PC-3 (cell line): ENCODE measurements around the gene GDNF. TPM values are rescaled to one million over a fixed set of nuclear protein-coding genes. Genes with fewer than 3 reads are reported as not detected.
A peak's percentile ranks its signal among the peaks of the same experiment; 100 is the strongest.

Experiments used
- ATAC-seq: fragments of 200-7000 bp; cut with Tn5 transposase; 2 replicates; pipeline ENCODE4 v1.9.1; 2020; ENCODE audit warnings: mild to moderate bottlenecking, moderate library complexity
- BruUV-seq: library from RNA; stranded (reverse); fragments of 400-500 nt; replicated peaks from 2 replicates; lab custom pipeline; 2021; lab: Mats Ljungman, UMichigan
- CTCF ChIA-PET: fragments of 300-600 bp; sonication (Branson Sonifier 250); formaldehyde crosslinking; loops from one replicate; lab custom pipeline; 2022; ENCODE audit warnings: antibody characterized with exemption; lab: Charles Lee
- POLR2A ChIA-PET: fragments of 300-600 bp; sonication (Branson Sonifier 250); formaldehyde crosslinking; loops from one replicate; lab custom pipeline; 2022; ENCODE audit warnings: antibody characterized with exemption; ENCODE audit not compliant: unreplicated experiment; lab: Charles Lee
- DNase-seq: peaks from one replicate; pipeline ENCODE4 v3.0.0-alpha.2; 2015
- H2AFZ ChIP-seq: fragments of 300-600 bp; sonication (generic); 2 replicates; pipeline ENCODE4 v1.6.0; 2016; ENCODE audit warnings: antibody characterized with exemption, low read length
- H3F3A ChIP-seq: fragments of 300-600 bp; sonication (generic); one replicate; pipeline ENCODE4 v1.6.0; 2017; ENCODE audit warnings: antibody characterized with exemption, low read length, control low read depth, mild to moderate bottlenecking; ENCODE audit not compliant: unreplicated experiment
- H3K27ac ChIP-seq: fragments of 300-600 bp; sonication (generic); 2 replicates; pipeline ENCODE4 v1.5.1; 2016; ENCODE audit warnings: mild to moderate bottlenecking, low read length
- H3K27me3 ChIP-seq: fragments of 300-600 bp; sonication (generic); 2 replicates; pipeline ENCODE4 v1.6.1; 2016; ENCODE audit warnings: low read length, mixed read lengths
- H3K36me3 ChIP-seq: fragments of 300-600 bp; sonication (generic); 2 replicates; pipeline ENCODE4 v1.6.1; 2016; ENCODE audit warnings: low read depth, mixed run types, low read length, mixed read lengths
- H3K4me1 ChIP-seq: fragments of 300-600 bp; sonication (generic); 2 replicates; pipeline ENCODE4 v1.5.1; 2016; ENCODE audit warnings: low read length; ENCODE audit not compliant: insufficient read depth
- H3K4me2 ChIP-seq: fragments of 300-600 bp; sonication (generic); 2 replicates; pipeline ENCODE4 v1.6.0; 2016; ENCODE audit warnings: low read length
- H3K4me3 ChIP-seq: fragments of 300-600 bp; sonication (generic); 2 replicates; pipeline ENCODE4 v1.5.1; 2016; ENCODE audit warnings: mild to moderate bottlenecking, low read length, mixed read lengths
- H3K79me2 ChIP-seq: fragments of 300-600 bp; sonication (generic); 2 replicates; pipeline ENCODE4 v1.6.1; 2017; ENCODE audit warnings: low read length, mixed read lengths
- H3K9ac ChIP-seq: fragments of 300-600 bp; sonication (generic); 2 replicates; pipeline ENCODE4 v1.6.0; 2016; ENCODE audit warnings: mild to moderate bottlenecking, low read length
- H3K9me2 ChIP-seq: fragments of 300-600 bp; sonication (generic); replicated peaks from 2 replicates; pipeline ENCODE4 v1.6.1; 2016; ENCODE audit warnings: mixed run types, low read length, mixed read lengths
- H3K9me3 ChIP-seq: fragments of 300-600 bp; sonication (generic); 2 replicates; pipeline ENCODE4 v1.6.1; 2016; ENCODE audit warnings: low read length, mixed read lengths
- H4K20me1 ChIP-seq: fragments of 300-600 bp; sonication (generic); 2 replicates; pipeline ENCODE4 v1.6.1; 2016; ENCODE audit warnings: low read length, mixed read lengths
- CTCF ChIP-seq: fragments of 300-600 bp; sonication (generic); conservative IDR thresholded peaks from 2 replicates; pipeline ENCODE4 v1.5.1; 2017; ENCODE audit warnings: antibody characterized with exemption, low read depth, mild to moderate bottlenecking, low read length
- EZH2 ChIP-seq: fragments of 300-600 bp; sonication (generic); IDR thresholded peaks from one replicate; pipeline ENCODE4 v1.6.1; 2017; ENCODE audit warnings: antibody characterized with exemption, mild to moderate bottlenecking, low read length; ENCODE audit not compliant: unreplicated experiment
- EZH2phosphoT487 ChIP-seq: fragments of 300-600 bp; sonication (generic); IDR thresholded peaks from 2 replicates; pipeline ENCODE4 v1.6.1; 2018; ENCODE audit warnings: mild to moderate bottlenecking, antibody characterized with exemption, low read length, borderline replicate concordance
- intact Hi-C: fragments of 100-400 bp; cut with micrococcal nuclease; formaldehyde crosslinking; loops from 2 replicates; pipeline ENCODE4 v1.9.0; 2023
- total RNA-seq: library from RNA; depleted of rRNA; stranded (reverse); fragments of >200 nt; gene quantifications from 2 replicates; pipeline ENCODE4 v1.2.3, GENCODE V29; 2014

Gene GDNF
- total RNA-seq, 1 experiment from 2014 or later, result not detected

DNA sequence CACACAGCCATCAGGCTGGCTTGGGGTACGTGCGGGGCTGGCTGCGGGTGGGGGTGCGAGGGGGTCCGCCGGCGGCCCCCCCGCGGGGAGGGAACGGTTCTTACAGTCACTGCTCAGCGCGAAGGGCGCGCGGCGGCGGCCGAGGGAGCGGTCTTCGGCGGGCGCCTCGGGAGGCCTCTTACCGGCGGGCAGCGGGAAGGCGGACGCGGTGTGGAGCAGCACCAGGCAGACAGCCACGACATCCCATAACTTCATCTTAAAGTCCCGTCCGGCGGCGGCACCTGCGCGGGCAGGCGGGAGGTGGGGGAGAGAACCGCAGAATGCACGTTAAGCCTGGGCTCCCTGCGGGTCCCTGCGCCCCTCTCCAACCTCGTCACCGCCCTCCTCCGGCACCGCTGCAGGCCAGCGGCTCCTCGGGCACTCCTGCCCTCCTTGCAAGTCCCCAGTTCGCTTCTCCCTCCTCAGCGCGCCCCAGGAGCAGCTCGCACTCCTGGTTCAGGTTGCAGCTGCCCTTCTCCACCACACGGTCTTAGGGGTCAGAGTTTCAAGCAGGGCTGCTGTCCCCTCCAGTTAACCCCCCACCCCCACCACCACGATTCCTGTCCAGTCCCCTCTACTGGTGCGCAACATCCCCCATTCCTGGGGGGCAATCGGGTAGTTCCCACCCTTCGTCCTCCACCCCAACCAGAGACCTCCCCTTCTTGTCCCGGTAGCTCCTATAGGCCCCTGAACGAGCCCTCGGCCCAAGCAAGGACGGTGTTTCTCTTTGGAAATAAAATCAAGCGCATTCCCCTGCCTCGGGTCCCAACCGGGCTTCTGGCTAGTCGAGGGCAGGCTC is 5.1 kb downstream of the GDNF start:
- peak; percentile 10; the same call in 1 of the 2 replicates for ATAC-seq
- Histone ChIP-seq H2AFZ (peak overlapping the region; percentile 24; the same call in 1 of the 2 replicates), H3F3A (no peaks in the 10 kb centered on the region), H4K20me1 (no peaks in the 10 kb centered on the region), H3K27ac (no peak overlapping the region), H3K79me2 (no peaks in the 10 kb centered on the region), H3K4me2 (peak overlapping the region; percentile 51), H3K4me1 (peaks cover 19% of the 10 kb centered on the region), H3K9me3 (no peaks in the 10 kb centered on the region), H3K4me3 (0 out of 2 replicates have a peak overlapping the region, but pooled peaks have one; percentile 3), H3K9me2 (no peaks in the 10 kb centered on the region), H3K36me3 (no peaks in the 10 kb centered on the region), H3K9ac (no peak overlapping the region), H3K27me3 (peaks cover 76% of the 10 kb centered on the region)
- TF ChIP-seq EZH2 (no peak), CTCF (no peak), EZH2phosphoT487 (no peak)
- DNase-seq, result no peak
- no TSS peak for BruUV-seq
- ChIA-PET CTCF (no interaction called here), POLR2A (no interaction called here)
- intact Hi-C loops, result no loop called here

GRCh38 chr5:37833990-37834389 is 5.9 kb downstream of the GDNF start:
- no peak overlapping the region for H3K4me2 ChIP-seq
- no peak for ATAC-seq
- CTCF ChIA-PET, result no interaction called here
- H3K79me2 ChIP-seq, result no peaks in the 10 kb centered on the region
- no peaks in the 10 kb centered on the region for H3K36me3 ChIP-seq
- intact Hi-C loops, result no loop called here
- no peaks in the 10 kb centered on the region for H3K9me3 ChIP-seq
- POLR2A ChIA-PET, result no interaction called here
- peaks cover 76% of the 10 kb centered on the region for H3K27me3 ChIP-seq
- TF ChIP-seq EZH2 (no peak), CTCF (no peak), EZH2phosphoT487 (no peak)
- H4K20me1 ChIP-seq, result no peaks in the 10 kb centered on the region
- BruUV-seq, result no TSS peak
- peaks cover 19% of the 10 kb centered on the region for H3K4me1 ChIP-seq
- H3F3A ChIP-seq, result no peaks in the 10 kb centered on the region
- no peak overlapping the region for H3K27ac ChIP-seq
- H3K9ac ChIP-seq, result no peak overlapping the region
- DNase-seq, result no peak
- no peak overlapping the region for H2AFZ ChIP-seq
- no peaks in the 10 kb centered on the region for H3K9me2 ChIP-seq
- H3K4me3 ChIP-seq, result no peak overlapping the region

DNA sequence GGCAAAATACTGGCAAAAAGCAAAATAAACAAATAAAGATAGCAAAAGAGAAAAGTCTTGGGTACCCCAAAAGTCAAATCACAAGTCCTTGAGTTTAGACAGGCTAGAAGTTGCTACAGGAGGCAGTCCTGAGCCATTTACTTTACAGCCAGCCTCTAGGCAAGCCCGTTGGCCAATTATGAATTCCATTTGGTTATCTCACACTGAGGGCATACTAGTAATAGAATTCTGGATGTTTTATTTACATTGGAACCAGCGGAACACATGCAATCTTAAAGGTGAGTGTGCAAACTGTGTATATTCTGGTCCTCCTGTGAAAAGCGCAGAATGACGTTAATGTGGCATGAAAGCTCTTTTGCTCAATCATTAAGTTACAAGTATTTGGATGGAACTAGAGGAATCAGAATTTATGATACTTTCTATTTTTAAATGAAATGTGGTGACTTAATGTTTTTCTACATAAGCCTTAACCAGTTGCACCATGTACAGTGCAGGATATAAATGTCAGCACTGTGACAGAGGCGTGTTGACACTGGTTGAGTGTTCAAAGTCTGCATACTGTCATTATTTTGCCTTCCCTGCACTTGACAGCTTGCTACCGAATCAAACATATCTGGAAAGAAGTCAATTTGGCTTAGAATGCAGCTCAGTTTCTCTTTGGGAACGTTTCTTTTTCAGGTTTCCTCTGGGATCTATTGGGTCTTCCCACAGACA is 7.9 kb downstream of the GDNF start:
- ATAC-seq, result no peak
- no peak overlapping the region for H3K27ac ChIP-seq
- peak; percentile 34 for DNase-seq
- no peaks in the 10 kb centered on the region for H3K9me3 ChIP-seq
- no peak overlapping the region for H3K9ac ChIP-seq
- TF ChIP-seq CTCF (no peak), EZH2phosphoT487 (no peak), EZH2 (no peak)
- H3K36me3 ChIP-seq, result no peaks in the 10 kb centered on the region
- H2AFZ ChIP-seq, result no peak overlapping the region
- H3K9me2 ChIP-seq, result no peaks in the 10 kb centered on the region
- H3K79me2 ChIP-seq, result no peaks in the 10 kb centered on the region
- no peaks in the 10 kb centered on the region for H4K20me1 ChIP-seq
- peaks cover 59% of the 10 kb centered on the region for H3K27me3 ChIP-seq
- H3F3A ChIP-seq, result no peaks in the 10 kb centered on the region
- CTCF ChIA-PET, result no interaction called here
- H3K4me2 ChIP-seq, result no peak overlapping the region
- no peak overlapping the region for H3K4me3 ChIP-seq
- intact Hi-C loops, result no loop called here
- H3K4me1 ChIP-seq, result peaks cover 5% of the 10 kb centered on the region; the same call in 1 of the 2 replicates
- POLR2A ChIA-PET, result no interaction called here
- BruUV-seq, result no TSS peak
